IgD-negative memory B cell (primary cell): ENCODE data around the gene PPP2R3B. TPM values are rescaled to one million over a fixed set of nuclear protein-coding genes. Genes with fewer than 3 reads are reported as not detected.
"Not testable (repeated sequence)": the region's sequence is repeated elsewhere in the genome, so short reads cannot be mapped to it uniquely, and the experiment has no call there.

Experiments
- H3K27ac Mint-ChIP-seq, 3 donors: one replicate each; pipeline ENCODE4 v1.8.0; 2020 to 2022; ENCODE audit warnings: mild to moderate bottlenecking in 3 of 3, mixed read lengths in 3 of 3, moderate library complexity in 1 of 3
- H3K27me3 Mint-ChIP-seq: one replicate; pipeline ENCODE4 v1.8.0; 2021; ENCODE audit warnings: mixed read lengths
- H3K36me3 Mint-ChIP-seq: one replicate; pipeline ENCODE4 v1.8.0; 2020; ENCODE audit warnings: mild to moderate bottlenecking, mixed read lengths
- H3K4me1 Mint-ChIP-seq, 3 donors: one replicate each; pipeline ENCODE4 v1.8.0; 2020 to 2022; ENCODE audit warnings: mixed read lengths in 3 of 3, mild to moderate bottlenecking in 1 of 3
- H3K4me3 Mint-ChIP-seq, 4 donors: one replicate each; pipeline ENCODE4 v1.8.0; 2020 to 2022; ENCODE audit warnings: mild to moderate bottlenecking in 4 of 4, mixed read lengths in 4 of 4, moderate library complexity in 3 of 4
- H3K9me3 Mint-ChIP-seq, 3 donors: one replicate each; pipeline ENCODE4 v1.8.0; 2020 to 2021; ENCODE audit warnings: mixed read lengths in 3 of 3, mild to moderate bottlenecking in 1 of 3
- polyA plus RNA-seq: library from polyadenylated mRNA; unstranded; fragments of 300-500 nt; fragmentation: Illumina TruSeq; gene quantifications from one replicate; pipeline ENCODE4 v1.2.3, GENCODE V29; 2021

The PPP2R3B gene
- polyA plus RNA-seq, 1 donor from 2014 or later, result 9.2 TPM

DNA sequence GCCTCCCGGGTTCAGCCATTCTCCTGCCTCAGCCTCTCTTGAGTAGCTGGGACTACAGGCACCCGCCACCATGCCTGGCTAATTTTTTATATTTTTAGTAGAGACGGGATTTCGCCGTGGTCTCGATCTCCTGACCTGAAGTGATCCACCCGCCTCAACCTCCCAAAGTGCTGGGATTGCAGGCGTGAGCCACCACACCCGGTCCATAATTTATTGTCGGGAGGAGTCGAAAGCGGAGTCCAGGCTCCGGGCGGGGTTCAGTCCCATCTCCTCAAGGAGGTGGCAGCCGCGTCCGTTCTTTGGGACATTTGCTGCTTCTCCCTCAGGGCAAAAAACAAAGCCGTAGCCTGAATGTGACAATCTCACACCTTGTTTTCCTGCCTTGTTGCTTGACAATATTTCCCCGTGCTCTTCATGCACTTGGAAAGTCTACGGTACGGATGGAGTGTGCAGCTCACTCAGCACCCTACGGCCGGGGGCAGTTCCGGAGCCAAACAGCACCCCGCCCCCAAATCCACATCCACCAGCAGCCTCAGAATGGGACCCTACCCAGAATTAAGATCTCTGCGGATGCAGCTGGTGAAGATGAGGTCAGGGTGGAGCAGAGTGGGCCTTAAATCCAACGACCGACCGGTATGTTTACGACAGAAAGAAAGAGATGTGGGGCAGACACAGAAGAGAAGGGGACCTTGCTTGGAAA is 77.7 kb downstream of the PPP2R3B start:
- Mint-ChIP-seq H3K9me3 (no peaks in the 10 kb centered on the region), H3K4me3 (no peak overlapping the region), H3K27ac (peak overlapping the region in 1 of 3 donors; percentile 28), H3K4me1 (no peaks in the 10 kb centered on the region), H3K27me3 (no peaks in the 10 kb centered on the region), H3K36me3 (peaks cover 18% of the 10 kb centered on the region)

DNA sequence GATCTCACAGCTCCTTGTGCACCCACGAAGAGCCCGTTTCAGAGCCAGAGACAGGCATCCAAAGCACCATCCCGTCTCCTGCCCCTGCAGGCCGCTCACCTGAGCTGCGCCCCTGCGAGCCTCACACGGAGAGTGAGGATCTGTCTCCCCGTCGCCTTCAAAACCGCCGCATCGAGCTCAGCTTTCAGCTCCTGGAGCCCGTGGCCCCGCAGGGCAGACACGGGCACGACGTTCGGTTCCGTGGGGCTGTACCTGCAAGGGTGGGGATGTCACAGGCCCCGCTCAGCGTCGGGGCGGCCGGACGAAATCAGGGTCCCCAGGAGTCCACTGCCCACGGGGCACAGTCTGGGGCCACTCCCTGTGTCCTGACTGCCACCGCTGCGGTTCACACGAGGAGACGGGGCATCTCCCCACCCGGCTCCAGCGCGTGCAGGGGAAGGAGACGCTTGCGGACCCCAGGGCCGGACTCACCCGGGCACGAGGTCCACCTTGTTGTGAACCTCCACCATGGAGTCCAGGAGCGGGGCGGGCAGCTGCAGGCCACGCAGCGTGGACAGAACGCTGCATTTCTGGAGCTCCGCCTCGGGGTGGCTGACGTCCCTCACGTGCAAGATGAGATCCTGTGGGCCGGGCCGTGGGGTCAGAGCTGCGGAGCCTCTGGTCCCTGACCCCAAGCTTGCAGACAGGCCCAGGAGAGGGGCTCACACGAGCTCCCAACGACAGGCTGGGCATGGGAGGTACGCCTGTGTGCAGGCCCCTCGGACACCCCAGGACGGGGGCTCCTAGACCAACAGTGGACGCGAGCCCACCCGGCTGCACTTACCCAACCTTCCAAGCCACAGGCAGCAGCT is 79.2 kb downstream of the PPP2R3B start:
- Mint-ChIP-seq H3K9me3 (peaks cover 0 to 2% (median 0%) of the 10 kb centered on the region in 3 donors), H3K36me3 (peaks cover 14% of the 10 kb centered on the region), H3K27ac (peak overlapping the region in 1 of 3 donors; percentile 53), H3K4me3 (peak overlapping the region in 1 of 4 donors; percentile 37), H3K4me1 (no peaks in the 10 kb centered on the region), H3K27me3 (no peaks in the 10 kb centered on the region)

DNA sequence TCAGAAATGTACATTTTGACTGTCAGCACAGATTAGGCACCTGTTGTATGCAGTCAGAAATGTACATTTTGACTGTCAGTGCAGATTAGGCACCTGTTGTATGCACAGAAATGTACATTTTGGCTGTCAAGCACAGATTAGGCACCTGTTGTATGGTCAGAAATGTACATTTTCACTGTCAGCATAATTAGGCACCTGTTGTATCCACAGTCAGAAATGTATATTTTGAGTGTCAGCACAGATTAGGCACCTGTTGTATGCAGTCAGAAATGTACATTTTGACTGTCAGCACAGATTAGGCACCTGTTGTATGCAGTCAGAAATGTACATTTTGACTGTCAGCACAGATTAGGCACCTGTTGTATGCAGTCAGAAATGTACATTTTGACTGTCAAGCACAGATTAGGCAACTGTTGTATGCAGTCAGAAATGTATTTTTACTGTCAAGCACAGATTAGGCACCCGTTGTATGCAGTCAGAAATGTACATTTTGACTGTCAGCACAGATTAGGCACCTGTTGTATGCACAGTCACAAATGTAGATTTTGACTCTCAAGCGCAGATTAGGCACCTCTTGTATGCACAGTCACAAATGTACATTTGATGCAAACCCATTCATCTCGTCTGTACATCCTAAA is 80.0 kb downstream of the PPP2R3B start:
- H3K9me3 Mint-ChIP-seq, H3K27me3 Mint-ChIP-seq, H3K4me1 Mint-ChIP-seq: not testable (repeated sequence)
- peak overlapping the region in 1 of 3 donors; percentile 53 for H3K27ac Mint-ChIP-seq
- peak overlapping the region in 1 of 4 donors; percentile 37 for H3K4me3 Mint-ChIP-seq
- H3K36me3 Mint-ChIP-seq, result peaks cover 12% of the 10 kb centered on the region

DNA sequence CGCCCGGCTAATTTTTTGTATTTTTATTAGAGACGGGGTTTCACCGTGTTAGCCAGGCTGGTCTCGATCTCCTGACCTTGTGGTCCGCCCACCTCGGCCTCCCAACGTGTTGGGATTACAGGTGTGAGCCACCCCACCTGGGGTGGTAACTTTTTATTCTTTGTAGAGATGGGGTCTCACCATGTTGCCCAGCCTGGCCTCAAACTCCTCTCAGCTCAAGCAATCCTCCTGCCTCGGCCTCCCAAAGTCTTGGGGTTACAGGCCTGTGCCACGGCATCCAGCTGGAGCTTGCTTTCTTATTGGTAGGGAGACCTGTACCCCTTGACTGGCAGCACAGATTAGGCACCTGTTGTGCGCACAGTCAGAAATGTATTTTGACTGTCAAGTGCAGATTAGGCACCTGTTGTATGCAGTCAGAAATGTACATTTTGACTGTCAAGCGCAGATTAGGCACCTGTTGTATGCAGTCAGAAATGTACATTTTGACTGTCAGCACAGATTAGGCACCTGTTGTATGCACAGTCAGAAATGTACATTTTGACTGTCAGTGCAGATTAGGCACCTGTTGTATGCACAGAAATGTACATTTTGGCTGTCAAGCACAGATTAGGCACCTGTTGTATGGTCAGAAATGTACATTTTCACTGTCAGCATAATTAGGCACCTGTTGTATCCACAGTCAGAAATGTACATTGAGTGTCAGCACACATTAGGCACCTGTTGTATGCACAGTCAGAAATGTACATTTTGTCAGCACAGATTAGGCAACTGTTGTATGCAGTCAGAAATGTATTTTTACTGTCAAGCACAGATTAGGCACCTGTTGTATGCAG is 80.7 kb downstream of the PPP2R3B start:
- H3K27ac Mint-ChIP-seq, result peak overlapping the region in 1 of 3 donors; percentile 59
- not testable (repeated sequence) for H3K4me3 Mint-ChIP-seq, H3K27me3 Mint-ChIP-seq, H3K9me3 Mint-ChIP-seq, H3K4me1 Mint-ChIP-seq
- peaks cover 11% of the 10 kb centered on the region for H3K36me3 Mint-ChIP-seq

DNA sequence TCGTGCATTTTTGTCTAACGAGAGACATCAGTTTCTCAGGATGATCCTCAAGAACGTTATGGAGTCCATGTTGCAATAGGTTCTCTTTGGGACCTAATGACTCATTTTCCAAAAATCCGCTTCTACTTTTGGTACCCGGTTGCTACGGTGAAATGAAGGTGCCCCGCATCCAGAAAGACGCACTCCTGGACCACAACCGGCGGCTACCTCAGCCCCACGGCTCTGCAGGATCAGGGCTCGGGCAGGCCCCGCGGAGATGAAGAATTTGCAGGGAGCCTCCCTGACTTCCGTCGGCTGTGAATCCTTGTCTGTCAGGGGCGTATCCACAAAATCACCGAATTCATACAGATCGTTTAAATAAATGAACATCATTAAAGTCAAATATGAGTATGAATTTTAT is 83.7 kb downstream of the PPP2R3B start:
- H3K27ac Mint-ChIP-seq, result peak overlapping the region in 1 of 3 donors; percentile 41
- peaks cover 9% of the 10 kb centered on the region for H3K36me3 Mint-ChIP-seq
- H3K4me1 Mint-ChIP-seq, result no peaks in the 10 kb centered on the region
- peaks cover 0 to 2% (median 0%) of the 10 kb centered on the region in 3 donors for H3K9me3 Mint-ChIP-seq
- H3K27me3 Mint-ChIP-seq, result no peaks in the 10 kb centered on the region
- no peak overlapping the region for H3K4me3 Mint-ChIP-seq

DNA sequence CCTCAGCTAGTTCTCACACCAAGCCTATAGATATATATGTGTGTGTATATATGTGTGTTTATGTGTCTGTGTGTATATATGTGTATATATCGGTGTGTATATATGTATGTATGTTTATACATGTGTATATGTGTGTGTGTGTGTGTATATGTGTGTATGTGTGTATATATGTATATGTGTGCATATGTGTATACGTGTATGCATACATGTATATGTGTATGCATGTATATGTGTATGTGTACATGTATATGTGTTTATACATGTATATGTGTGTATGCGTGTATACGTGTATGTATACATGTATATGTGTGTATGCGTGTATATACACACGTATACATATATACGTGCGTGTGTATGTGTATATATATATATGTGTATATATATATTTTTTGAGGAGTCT is 86.4 kb downstream of the PPP2R3B start:
- no peaks in the 10 kb centered on the region for H3K27me3 Mint-ChIP-seq
- no peaks in the 10 kb centered on the region for H3K4me1 Mint-ChIP-seq
- H3K36me3 Mint-ChIP-seq, result peaks cover 4% of the 10 kb centered on the region
- H3K27ac Mint-ChIP-seq, result peak overlapping the region in 2 of 3 donors; percentile 45 to 53
- H3K9me3 Mint-ChIP-seq, result peaks cover 0 to 2% (median 0%) of the 10 kb centered on the region in 3 donors
- no peak overlapping the region for H3K4me3 Mint-ChIP-seq

DNA sequence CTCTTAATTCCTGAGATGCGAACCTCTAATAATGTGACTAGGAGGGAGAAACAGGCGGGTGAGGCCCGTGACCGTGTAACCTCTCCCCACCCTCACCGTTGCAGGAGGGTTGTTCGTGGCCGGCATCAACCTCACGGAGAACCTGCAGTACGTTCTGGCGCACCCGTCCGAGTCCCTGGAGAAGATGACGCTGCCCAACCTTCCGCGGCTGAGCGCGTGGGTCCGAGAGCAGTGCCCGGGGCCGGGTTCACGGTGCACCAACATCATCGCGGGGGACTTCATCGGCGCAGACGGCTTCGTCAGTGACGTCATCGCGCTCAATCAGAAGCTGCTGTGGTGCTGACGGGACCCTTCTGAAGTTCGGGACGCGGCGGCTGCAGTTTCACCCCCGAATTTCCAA is 87.7 kb downstream of the PPP2R3B start:
- Mint-ChIP-seq H3K36me3 (peaks cover 2% of the 10 kb centered on the region), H3K27me3 (no peaks in the 10 kb centered on the region), H3K9me3 (peaks cover 0 to 2% (median 0%) of the 10 kb centered on the region in 3 donors), H3K27ac (no peak overlapping the region), H3K4me1 (no peaks in the 10 kb centered on the region), H3K4me3 (no peak overlapping the region)

DNA sequence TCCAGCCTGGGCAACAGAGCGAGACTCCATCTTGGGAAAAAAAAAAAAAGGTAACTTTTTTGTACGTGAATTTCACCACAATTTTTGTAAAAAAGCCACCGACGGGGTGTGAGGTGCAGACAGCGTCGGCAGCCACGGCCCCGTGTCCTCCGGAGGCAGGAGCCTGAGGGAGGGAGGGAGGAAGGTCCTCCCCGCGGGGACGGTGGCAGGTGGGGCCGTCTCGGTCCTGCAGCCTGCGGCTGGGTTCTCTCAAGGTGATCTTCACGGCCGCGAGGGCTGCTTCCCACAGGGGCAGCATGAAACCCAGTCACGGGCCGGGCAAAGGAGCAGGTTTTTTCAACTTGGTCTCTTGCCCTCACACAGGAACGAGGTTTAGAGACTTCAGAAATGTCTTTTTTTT is 91.6 kb downstream of the PPP2R3B start:
- Mint-ChIP-seq H3K4me1 (no peaks in the 10 kb centered on the region), H3K27ac (no peak overlapping the region), H3K9me3 (peaks cover 0 to 2% (median 0%) of the 10 kb centered on the region in 3 donors), H3K4me3 (no peak overlapping the region), H3K36me3 (peaks cover 7% of the 10 kb centered on the region), H3K27me3 (no peaks in the 10 kb centered on the region)

DNA sequence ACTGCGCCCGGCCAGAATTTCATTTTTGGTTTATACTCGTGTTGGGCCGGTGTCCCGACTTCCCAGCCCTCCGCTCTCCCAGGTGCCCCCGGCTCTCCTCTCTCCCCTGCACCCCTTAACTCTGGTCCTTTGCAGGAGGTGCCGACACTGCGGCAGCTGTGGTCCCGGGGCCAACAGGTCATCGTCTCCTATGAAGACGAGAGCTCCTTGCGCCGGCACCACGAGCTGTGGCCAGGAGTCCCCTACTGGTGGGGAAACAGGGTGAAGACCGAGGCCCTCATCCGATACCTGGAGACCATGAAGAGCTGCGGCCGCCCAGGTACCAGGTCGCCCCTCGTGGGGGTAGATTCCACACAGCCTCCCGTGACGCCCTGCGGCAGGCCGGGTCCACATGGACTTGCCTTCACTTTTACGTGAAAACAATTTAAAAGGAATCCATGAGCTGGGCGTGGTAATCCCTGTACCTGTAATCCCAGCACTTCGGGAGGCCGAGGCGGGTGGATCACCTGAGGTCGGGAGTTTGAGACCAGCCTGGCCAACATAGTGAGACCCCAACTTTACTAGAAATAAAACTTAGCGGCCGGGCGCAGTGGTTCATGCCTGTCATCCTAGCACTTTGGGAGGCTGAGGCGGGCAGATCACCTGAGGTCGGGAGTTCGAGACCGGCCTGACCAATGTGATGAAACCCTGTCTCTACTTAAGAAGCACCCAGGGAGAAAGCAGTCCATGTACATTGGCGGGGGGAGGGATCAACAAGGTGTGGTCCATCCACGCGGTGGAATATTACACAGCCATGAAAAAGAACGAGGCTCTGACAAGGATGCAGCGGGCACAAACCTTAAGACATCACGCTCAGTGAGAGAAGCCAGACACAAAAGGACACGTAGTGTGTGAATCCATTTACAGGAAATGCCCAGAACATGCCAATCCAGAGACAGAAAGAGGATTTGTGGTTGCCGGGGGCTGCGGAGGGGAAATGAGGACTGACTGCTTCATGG is 93.5 kb downstream of the PPP2R3B start:
- Mint-ChIP-seq H3K27ac (no peak overlapping the region), H3K36me3 (peaks cover 5% of the 10 kb centered on the region), H3K4me3 (no peak overlapping the region), H3K9me3 (peaks cover 0 to 2% (median 0%) of the 10 kb centered on the region in 3 donors), H3K4me1 (no peaks in the 10 kb centered on the region), H3K27me3 (no peaks in the 10 kb centered on the region)

DNA sequence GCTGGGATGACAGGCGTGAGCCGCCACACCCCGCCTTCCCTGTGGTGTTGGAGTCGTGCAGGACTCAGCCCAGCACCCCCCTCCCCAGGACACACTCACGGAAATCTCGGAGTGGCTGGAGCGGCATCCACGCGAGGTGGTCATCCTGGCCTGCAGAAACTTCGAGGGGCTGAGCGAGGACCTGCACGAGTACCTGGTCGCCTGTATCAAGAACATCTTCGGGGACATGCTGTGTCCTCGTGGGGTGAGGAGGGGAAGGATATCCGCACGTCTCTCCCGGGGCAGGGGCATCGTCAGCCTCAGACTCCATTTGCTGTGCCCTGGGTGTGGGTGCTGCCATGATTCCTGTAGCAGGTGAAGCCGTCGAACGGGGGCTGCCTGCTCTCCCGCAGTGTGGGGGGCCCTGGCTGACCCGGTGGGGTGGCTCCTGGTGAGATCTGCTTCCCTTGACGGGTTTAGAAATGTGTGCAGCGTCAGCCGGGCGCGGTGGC is 95.3 kb downstream of the PPP2R3B start:
- no peaks in the 10 kb centered on the region for H3K27me3 Mint-ChIP-seq
- no peak overlapping the region for H3K4me3 Mint-ChIP-seq
- H3K27ac Mint-ChIP-seq, result no peak overlapping the region
- peaks cover 5% of the 10 kb centered on the region for H3K36me3 Mint-ChIP-seq
- H3K4me1 Mint-ChIP-seq, result no peaks in the 10 kb centered on the region
- peaks cover 0 to 2% (median 0%) of the 10 kb centered on the region in 3 donors for H3K9me3 Mint-ChIP-seq

DNA sequence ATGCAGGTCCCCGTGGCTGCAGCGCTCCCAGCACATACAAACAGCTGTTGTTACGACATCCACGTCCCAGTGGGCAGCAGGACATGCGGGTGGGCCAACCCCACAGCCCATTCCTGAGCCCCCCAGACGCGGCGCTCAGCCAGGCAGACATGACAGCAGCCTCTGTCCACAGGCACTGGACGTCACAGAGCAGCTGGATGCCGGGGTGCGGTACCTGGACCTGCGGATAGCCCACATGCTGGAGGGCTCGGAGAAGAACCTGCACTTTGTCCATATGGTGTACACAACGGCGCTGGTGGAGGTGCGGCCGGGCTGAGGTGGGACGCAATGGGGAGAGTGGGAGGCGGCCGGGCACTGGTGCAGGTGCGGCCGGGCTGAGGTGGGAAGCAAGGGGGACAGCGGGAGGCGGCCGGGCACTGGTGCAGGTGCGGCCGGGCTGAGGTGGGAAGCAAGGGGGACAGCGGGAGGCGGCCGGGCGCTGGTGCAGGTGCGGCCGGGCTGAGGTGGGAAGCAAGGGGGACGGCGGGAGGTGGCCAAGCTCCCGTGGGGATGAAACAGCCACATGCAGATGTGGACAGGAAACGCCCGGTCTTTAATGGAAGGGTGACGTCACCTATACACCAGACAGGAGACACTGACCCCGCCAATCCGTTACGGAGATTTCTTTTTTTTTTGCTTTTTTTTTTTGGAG is 96.1 kb downstream of the PPP2R3B start:
- Mint-ChIP-seq H3K36me3 (peaks cover 5% of the 10 kb centered on the region), H3K27me3 (no peaks in the 10 kb centered on the region), H3K9me3 (peaks cover 0 to 2% (median 0%) of the 10 kb centered on the region in 3 donors), H3K27ac (no peak overlapping the region), H3K4me1 (no peaks in the 10 kb centered on the region), H3K4me3 (peak overlapping the region in 1 of 4 donors; percentile 54)

DNA sequence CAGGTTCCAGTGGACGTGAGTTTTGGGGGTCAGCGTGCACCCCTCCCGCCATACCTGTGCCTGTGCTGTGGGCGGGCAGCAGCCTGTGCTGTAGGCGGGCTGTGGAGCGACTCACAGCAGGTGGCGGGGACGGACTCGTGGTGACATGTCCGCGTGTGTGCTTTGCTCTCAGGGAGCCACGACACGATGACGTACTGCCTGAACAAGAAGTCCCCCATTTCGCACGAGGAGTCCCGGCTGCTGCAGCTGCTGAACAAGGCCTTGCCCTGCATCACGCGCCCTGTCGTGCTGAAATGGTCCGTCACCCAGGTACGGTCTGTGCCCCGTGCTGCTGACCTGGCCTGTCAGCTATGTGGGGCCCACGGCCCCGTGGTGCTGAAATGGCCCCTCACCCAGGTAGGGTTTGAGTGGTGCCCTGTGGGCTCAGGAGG is 98.1 kb downstream of the PPP2R3B start:
- Mint-ChIP-seq H3K27ac (no peak overlapping the region), H3K4me3 (no peak overlapping the region), H3K9me3 (peaks cover 0 to 1% (median 0%) of the 10 kb centered on the region in 3 donors), H3K36me3 (peaks cover 5% of the 10 kb centered on the region), H3K27me3 (no peaks in the 10 kb centered on the region), H3K4me1 (peaks cover 0 to 2% (median 0%) of the 10 kb centered on the region in 3 donors)

DNA sequence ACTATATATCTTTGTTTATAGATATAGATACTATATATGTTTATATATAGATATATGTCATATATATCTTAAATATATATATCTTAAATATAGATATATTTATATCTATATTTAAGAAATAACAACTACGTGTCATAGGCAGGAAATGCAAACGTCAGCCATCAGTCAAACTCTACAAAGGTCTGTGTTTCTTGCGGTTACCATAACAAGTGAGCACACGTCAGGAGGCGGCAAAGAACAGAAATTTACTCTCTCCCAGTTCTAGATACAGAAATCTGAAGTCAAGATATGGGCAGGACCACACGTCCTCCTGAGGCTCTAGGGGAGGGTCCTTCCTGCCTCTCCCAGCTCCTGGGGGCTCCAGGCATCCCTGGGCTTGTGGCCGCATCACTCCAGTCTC is 99.0 kb downstream of the PPP2R3B start:
- peaks cover 0 to 2% (median 2%) of the 10 kb centered on the region in 3 donors for H3K4me1 Mint-ChIP-seq
- no peak overlapping the region for H3K4me3 Mint-ChIP-seq
- no peaks in the 10 kb centered on the region for H3K27me3 Mint-ChIP-seq
- H3K27ac Mint-ChIP-seq, result no peak overlapping the region
- peaks cover 2% of the 10 kb centered on the region for H3K36me3 Mint-ChIP-seq
- no peaks in the 10 kb centered on the region for H3K9me3 Mint-ChIP-seq
